Skeletal muscle tissue (tissue), 4 donors: ENCODE data around the gene ANKH. TPM values are rescaled to one million over a fixed set of nuclear protein-coding genes. Genes with fewer than 3 reads are reported as not detected.

Experiments used
- H3K27ac ChIP-seq: one replicate; pipeline ENCODE4 v1.7.0; 2013; ENCODE audit warnings: mild to moderate bottlenecking, low read depth, low read length, inconsistent platforms
- H3K27me3 ChIP-seq, 3 donors: one replicate each; pipeline ENCODE4 v1.7.0; 2013; ENCODE audit warnings: low read length in 3 of 3; ENCODE audit not compliant: control insufficient read depth in 3 of 3, insufficient read depth in 3 of 3
- H3K36me3 ChIP-seq, 3 donors: one replicate each; pipeline ENCODE4 v1.7.0; 2013; ENCODE audit warnings: low read length in 3 of 3; ENCODE audit not compliant: control insufficient read depth in 3 of 3, insufficient read depth in 3 of 3
- H3K4me1 ChIP-seq, 3 donors: one replicate each; pipeline ENCODE4 v1.7.0; 2013; ENCODE audit warnings: low read length in 3 of 3, mild to moderate bottlenecking in 3 of 3; ENCODE audit not compliant: control insufficient read depth in 3 of 3, insufficient read depth in 3 of 3
- H3K4me3 ChIP-seq, 3 donors: one replicate each; pipeline ENCODE4 v1.7.0; 2013; ENCODE audit warnings: low read length in 3 of 3
- H3K9ac ChIP-seq, 3 donors: one replicate each; pipeline ENCODE4 v1.7.0; 2013; ENCODE audit warnings: low read length in 3 of 3, mild to moderate bottlenecking in 3 of 3, moderate library complexity in 2 of 3, low read depth in 1 of 3
- H3K9me3 ChIP-seq, 3 donors: one replicate each; pipeline ENCODE4 v1.7.0; 2013; ENCODE audit warnings: low read length in 3 of 3; ENCODE audit not compliant: control insufficient read depth in 3 of 3
- total RNA-seq: library from RNA; depleted of rRNA; stranded (reverse); fragments of >200 nt; gene quantifications from one replicate; pipeline ENCODE4 v1.2.3, GENCODE V29; 2014
- donor health status: Osteomylitis.

Gene ANKH
- total RNA-seq, 1 donor from 2014 or later: 13.0 TPM

DNA sequence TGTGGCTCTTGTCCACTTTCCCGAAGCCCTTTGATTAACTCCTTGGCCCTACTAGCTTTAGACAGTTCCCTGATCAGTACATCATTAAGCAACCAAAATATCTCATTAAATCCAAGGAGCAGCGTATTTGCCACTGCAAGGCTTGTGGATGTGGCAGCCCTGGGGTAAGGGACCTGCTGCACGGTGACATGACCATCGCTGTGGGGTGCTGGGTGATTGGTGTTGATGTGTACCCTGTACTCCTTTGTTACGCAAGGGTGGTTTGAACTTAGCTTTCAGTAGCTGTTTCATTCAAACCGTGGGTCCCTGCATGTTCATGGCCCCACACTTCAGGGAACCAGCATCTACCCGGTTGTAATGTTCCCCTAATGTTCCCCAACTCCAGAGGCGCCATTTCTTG is 166.0 kb downstream of the ANKH start:
- H3K27me3 ChIP-seq: no peaks in the 10 kb centered on the region
- peaks cover 17 to 35% (median 18%) of the 10 kb centered on the region in 3 donors for H3K36me3 ChIP-seq
- H3K27ac ChIP-seq: no peak overlapping the region
- peaks cover 0 to 12% (median 9%) of the 10 kb centered on the region in 3 donors for H3K4me1 ChIP-seq
- H3K9me3 ChIP-seq: no peaks in the 10 kb centered on the region
- H3K9ac ChIP-seq: no peak overlapping the region
- no peak overlapping the region for H3K4me3 ChIP-seq

DNA sequence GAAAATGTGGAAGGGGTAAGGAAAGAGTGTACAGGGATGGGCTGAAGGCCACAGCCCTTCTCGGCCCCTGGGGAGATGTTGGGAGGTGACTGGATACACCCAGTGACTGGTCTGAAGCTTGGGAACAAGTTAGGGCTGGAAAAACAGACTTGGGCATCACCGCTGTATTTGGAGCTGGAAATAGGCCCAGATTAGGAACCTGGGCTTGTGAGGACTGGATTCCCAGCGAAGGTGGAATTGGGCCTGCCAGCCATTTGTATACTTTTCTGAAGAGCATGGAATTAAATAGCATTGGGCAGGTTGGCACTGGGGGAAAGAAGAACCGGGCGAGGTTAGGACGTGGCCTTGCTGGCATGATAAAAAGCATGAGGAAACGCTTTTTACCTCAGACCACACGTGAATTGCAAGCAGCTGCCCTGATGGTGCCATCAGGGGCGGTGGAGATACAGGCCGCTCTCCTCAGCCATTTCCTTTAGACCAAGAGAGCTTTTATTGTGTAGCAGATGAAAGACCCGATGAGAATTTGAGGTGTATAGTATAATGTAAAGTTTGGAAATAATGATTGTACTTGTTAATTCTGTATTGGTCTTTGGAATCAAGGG is 169.2 kb downstream of the ANKH start:
- Histone ChIP-seq H3K4me3 (no peak overlapping the region), H3K9ac (no peak overlapping the region), H3K9me3 (no peaks in the 10 kb centered on the region), H3K27me3 (no peaks in the 10 kb centered on the region), H3K4me1 (peaks cover 0 to 12% (median 9%) of the 10 kb centered on the region in 3 donors), H3K27ac (no peak overlapping the region), H3K36me3 (peaks cover 7 to 26% (median 10%) of the 10 kb centered on the region in 3 donors)

DNA sequence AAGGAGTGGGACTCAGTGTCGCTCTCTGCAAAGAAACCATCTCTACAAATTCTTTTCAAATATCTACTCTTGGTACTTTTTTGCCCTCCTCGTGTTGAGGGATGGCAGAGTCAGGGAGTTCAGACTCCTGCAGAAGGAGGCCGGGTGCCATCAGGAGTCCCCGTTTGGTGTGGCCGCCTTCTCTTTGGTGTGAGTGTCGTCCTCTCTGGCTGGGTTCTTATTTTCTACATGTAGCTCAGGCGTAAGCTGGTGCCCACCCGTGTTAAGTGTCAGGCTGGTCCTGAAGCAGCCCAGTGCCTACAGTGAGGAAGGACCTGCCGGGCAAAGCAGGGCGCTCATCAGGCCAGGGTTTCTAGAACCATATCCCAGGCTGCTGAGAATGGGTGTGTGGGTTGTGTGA is 170.0 kb downstream of the ANKH start:
- Histone ChIP-seq H3K4me1 (peaks cover 0 to 8% (median 8%) of the 10 kb centered on the region in 3 donors), H3K9ac (no peak overlapping the region), H3K9me3 (no peaks in the 10 kb centered on the region), H3K27ac (no peak overlapping the region), H3K4me3 (no peak overlapping the region), H3K36me3 (peaks cover 6 to 25% (median 10%) of the 10 kb centered on the region in 3 donors), H3K27me3 (no peaks in the 10 kb centered on the region)

DNA sequence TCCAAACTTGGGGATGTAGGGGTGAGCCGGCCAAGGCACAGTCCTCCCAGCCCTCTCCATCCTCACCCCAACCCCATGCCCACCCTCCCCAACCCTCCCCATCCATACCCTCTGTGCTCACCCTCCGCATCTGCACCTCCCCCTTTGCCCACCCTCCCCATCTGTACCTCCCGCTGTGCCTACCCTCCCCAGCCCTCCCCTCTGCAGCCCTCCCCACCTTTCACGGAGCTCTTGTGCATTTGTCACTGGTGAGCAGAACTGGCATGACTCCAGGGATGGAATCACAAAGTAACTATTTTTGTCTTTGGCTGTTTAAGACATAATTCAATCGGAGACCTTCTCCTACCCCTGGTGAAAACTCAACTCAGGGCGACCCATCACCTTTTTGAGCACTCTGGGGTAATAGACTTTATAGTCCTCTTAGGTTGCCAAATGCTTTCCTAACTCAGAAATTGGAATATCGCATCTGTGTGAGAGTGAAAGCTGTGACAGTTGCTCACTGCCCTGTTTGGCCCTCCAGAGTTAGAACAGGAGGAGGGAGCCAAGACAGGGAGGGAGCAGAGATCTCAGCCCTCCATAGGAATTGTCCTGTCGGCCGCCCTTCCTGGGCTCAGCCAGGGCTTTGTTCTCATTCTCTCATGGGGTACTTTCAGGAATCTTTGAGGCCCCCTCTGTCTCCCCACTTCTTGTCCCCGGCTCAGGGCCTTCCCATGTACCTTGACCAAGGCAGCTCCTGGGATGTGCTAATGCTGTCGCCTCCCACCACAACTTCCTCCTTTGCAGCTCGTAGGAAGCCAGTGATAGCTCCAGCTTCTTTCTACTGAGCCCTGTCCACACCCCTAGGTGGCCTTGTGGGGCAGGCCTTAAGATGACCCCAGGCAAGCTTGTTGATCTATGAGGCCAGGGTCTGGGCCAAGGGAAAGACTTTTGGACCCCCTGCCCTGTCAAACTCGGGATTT is 170.8 kb downstream of the ANKH start:
- H3K4me3 ChIP-seq: peak overlapping the region in 1 of 3 donors; percentile 17
- no peak overlapping the region for H3K27ac ChIP-seq
- peaks cover 9 to 23% (median 9%) of the 10 kb centered on the region in 3 donors for H3K36me3 ChIP-seq
- H3K27me3 ChIP-seq: no peaks in the 10 kb centered on the region
- no peaks in the 10 kb centered on the region for H3K9me3 ChIP-seq
- peak overlapping the region in 1 of 3 donors; percentile 8 for H3K9ac ChIP-seq
- H3K4me1 ChIP-seq: peaks cover 0 to 8% (median 8%) of the 10 kb centered on the region in 3 donors

DNA sequence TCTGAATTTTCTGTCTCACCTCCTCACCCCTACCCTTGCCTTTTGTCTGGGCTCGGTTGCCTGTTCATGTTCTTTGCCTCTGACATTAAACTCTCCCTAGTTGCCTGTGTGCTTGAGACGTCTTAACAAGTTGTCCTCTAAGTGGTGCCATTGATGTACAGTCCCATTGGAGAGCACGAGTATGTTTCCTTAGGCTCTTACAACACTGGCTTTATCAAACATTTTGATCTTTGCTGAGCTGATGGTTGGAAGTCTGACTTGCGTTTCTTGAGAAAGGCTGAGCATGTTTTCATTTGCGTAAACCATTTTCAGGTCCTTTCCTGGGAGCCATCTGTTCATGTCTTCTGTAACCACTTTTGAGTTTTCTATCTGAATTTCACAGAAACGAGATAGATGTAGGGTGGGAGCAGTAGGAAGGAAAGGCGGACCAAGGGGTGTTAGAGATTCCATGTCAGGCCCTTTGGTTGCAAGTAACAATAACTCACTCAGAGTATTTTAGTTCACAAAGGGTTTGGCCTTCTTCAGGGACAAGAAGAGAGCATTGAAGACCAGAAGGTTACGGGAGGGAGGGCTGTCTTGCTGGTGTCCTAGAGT is 171.7 kb downstream of the ANKH start:
- H3K36me3 ChIP-seq: peaks cover 6 to 17% (median 16%) of the 10 kb centered on the region in 3 donors
- H3K27ac ChIP-seq: no peak overlapping the region

DNA sequence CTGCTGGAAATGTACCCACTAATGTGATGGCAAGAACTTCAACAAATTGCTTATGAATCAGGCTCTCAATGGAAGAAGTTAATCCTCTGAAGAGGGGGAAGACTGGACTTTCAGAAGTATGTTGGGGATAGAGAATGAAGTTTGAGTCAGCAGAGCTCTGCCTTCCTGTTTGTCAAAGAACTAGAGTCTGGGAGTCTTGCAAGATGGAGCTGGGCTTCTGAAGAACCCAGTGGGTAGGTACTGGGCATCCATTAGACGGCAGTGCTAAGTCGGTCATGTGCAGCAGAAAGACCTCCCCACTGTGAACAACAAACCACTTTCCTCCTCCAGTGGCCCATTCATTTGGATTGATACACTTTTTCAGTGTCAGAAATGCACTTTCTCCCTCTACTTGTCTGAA is 172.4 kb downstream of the ANKH start:
- H3K36me3 ChIP-seq: peaks cover 7 to 17% (median 17%) of the 10 kb centered on the region in 3 donors
- peaks cover 0 to 8% (median 8%) of the 10 kb centered on the region in 3 donors for H3K4me1 ChIP-seq
- no peak overlapping the region for H3K27ac ChIP-seq

More for the DNA sequence above, 171.7 kb downstream of the ANKH start:
- no peak overlapping the region for H3K4me3 ChIP-seq
- H3K4me1 ChIP-seq: peaks cover 0 to 8% (median 8%) of the 10 kb centered on the region in 3 donors
- H3K9me3 ChIP-seq: no peaks in the 10 kb centered on the region
- H3K27me3 ChIP-seq: no peaks in the 10 kb centered on the region
- no peak overlapping the region for H3K9ac ChIP-seq

DNA sequence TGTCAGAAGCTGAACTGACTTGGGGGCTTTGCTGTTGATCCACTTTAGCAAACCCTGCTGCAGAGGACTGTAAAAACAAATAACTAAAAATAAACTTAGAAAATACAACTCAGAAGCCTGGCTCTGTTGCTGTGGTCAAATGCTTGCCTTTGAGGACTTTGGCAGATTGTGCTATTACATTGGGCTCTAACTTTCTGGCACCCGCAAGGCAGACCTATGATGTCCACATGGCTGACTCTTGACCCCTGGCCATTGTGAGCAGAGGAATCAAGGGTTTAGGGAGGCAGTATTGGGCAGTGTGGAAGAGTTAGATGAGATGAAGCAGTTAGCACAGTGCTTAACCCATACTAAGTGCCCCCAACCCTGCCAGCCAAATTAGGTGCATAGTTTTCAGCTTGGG is 173.1 kb downstream of the ANKH start:
- H3K27ac ChIP-seq: no peak overlapping the region
- H3K36me3 ChIP-seq: peaks cover 13 to 24% (median 19%) of the 10 kb centered on the region in 3 donors
- peaks cover 0 to 8% (median 8%) of the 10 kb centered on the region in 3 donors for H3K4me1 ChIP-seq
- no peak overlapping the region for H3K9ac ChIP-seq
- H3K9me3 ChIP-seq: no peaks in the 10 kb centered on the region
- no peak overlapping the region for H3K4me3 ChIP-seq
- no peaks in the 10 kb centered on the region for H3K27me3 ChIP-seq

More for the DNA sequence above, 172.4 kb downstream of the ANKH start:
- Histone ChIP-seq H3K9me3 (no peaks in the 10 kb centered on the region), H3K4me3 (no peak overlapping the region), H3K9ac (no peak overlapping the region), H3K27me3 (no peaks in the 10 kb centered on the region)

DNA sequence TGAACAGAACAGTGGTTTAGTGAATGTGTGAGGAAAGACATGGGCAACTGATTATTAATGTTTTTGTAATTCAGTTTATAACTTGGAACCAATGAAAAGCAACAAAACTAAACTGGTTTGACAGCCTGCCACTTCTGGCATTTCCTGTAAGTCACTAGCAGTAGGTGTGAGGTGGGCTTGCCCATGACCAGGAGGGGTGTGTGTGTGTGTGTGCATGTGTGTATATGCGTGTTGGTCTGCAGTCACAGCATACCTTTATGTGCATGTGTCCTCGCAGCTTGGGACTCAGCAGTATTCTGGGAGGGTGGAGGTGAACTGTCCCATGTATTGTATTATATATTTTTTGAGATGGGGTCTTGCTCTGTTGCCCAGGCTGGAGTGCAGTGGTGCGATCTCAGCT is 174.7 kb downstream of the ANKH start:
- Histone ChIP-seq H3K27ac (no peak overlapping the region), H3K4me1 (peaks cover 0 to 8% (median 8%) of the 10 kb centered on the region in 3 donors), H3K9me3 (no peaks in the 10 kb centered on the region), H3K36me3 (peaks cover 20 to 32% (median 25%) of the 10 kb centered on the region in 3 donors), H3K9ac (no peak overlapping the region), H3K4me3 (no peak overlapping the region), H3K27me3 (no peaks in the 10 kb centered on the region)

DNA sequence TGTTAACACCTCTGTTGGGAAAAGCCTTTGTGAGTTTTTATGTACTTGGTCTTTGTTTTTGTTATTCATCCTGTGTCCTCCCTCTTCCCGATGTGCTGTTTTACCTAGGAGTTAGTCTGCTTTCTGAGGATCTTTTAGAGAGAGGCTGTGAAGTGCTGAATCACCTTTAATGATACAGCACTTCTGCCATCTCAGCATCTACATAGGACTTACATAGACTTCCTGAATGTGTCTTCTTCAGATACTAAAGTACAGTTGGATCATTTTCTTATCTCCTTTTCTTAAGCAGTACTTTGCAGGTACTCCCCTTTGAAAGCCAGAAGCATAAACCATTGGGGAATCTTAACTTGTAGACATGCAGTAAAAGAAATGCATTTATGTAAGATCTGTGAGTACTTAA is 175.5 kb downstream of the ANKH start:
- H3K27ac ChIP-seq: no peak overlapping the region
- H3K9ac ChIP-seq: no peak overlapping the region
- no peaks in the 10 kb centered on the region for H3K9me3 ChIP-seq
- no peaks in the 10 kb centered on the region for H3K27me3 ChIP-seq
- H3K36me3 ChIP-seq: peaks cover 20 to 32% (median 28%) of the 10 kb centered on the region in 3 donors
- no peak overlapping the region for H3K4me3 ChIP-seq
- peaks cover 0 to 5% (median 5%) of the 10 kb centered on the region in 3 donors for H3K4me1 ChIP-seq
